HEK293T (cell line): Measurements from ENCODE around the gene NPAS4.

Experiments used
- BHLHE40 ChIP-seq: fragments of 450-650 bp; IDR thresholded peaks from 2 replicates; pipeline ENCODE4 v1.6.1; 2016; ENCODE audit warnings: mild to moderate bottlenecking, moderate library complexity, borderline replicate concordance
- FOXK2 ChIP-seq: fragments of 450-650 bp; IDR thresholded peaks from 2 replicates; pipeline ENCODE4 v1.6.1; 2016; ENCODE audit warnings: mild to moderate bottlenecking
- FOXM1 ChIP-seq: fragments of 450-650 bp; IDR thresholded peaks from 2 replicates; pipeline ENCODE4 v1.6.1; 2017; ENCODE audit warnings: mild to moderate bottlenecking, borderline replicate concordance
- L3MBTL2 ChIP-seq: fragments of 450-650 bp; conservative IDR thresholded peaks from 2 replicates; pipeline ENCODE4 v1.6.1; 2016; ENCODE audit warnings: mild to moderate bottlenecking
- NFRKB ChIP-seq: fragments of 450-650 bp; IDR thresholded peaks from 2 replicates; pipeline ENCODE4 v1.6.1; 2016; ENCODE audit warnings: mild to moderate bottlenecking, moderate library complexity
- SP1 ChIP-seq: fragments of 450-650 bp; IDR thresholded peaks from 2 replicates; pipeline ENCODE4 v1.6.1; 2017
- TARDBP ChIP-seq: fragments of 450-650 bp; IDR thresholded peaks from 2 replicates; pipeline ENCODE4 v1.6.1; 2016
- ZNF384 ChIP-seq: fragments of 450-650 bp; IDR thresholded peaks from 2 replicates; pipeline ENCODE4 v1.6.1; 2016

DNA sequence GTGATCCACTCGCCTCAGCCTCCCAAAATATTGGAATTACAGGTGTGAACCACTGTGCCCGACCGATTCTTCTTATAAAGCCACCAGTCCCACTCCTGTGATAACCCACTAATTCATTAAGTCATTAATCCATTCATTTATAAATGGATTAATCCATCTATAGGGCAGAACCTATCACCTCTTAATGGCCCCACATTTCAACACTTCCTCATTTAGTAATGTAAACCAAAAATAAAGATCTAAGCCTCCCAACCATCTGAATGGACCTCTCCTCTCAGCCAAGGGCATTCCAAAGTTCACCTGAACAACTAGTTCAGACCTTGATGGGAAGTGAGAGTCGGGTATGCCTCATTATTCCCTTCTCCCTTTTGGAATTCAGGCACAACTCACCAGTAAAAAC lies 27.7 kb downstream of the NPAS4 start:
- no peak for TF ChIP-seq FOXK2
- TF ChIP-seq TARDBP, result no peak
- no peak for TF ChIP-seq NFRKB
- no peak for TF ChIP-seq FOXM1
- no peak for TF ChIP-seq BHLHE40
- no peak for TF ChIP-seq ZNF384
- no peak for TF ChIP-seq L3MBTL2
- TF ChIP-seq SP1, result no peak
